Ovary (tissue), 3 donors: Measurements from ENCODE around the gene AEBP2.

Experiments used
- CTCF ChIP-seq, 3 donors: fragments of 450-650 bp in 2 of 3; fragments of 200-600 bp in 1 of 3; IDR thresholded peaks; one replicate each; pipeline versions ENCODE4 v1.5.1 to v1.8.0; 2016 to 2022; ENCODE audit warnings: antibody characterized with exemption in 3 of 3, mild to moderate bottlenecking in 1 of 3
- POLR2A ChIP-seq: fragments of 450-650 bp; IDR thresholded peaks from one replicate; pipeline ENCODE4 v1.6.1; 2017; ENCODE audit warnings: antibody characterized with exemption, mild to moderate bottlenecking, moderate library complexity
- donor health status: DM: no; HTN: no; CAD: no.

- no peak for TF ChIP-seq CTCF (IDR thresholded peaks at IDR 0.05)
- TF ChIP-seq POLR2A = no peak
Measured at GRCh38 chr12:19525274-19525673, 86.0 kb downstream of the AEBP2 start.
